Measurements from ENCODE around the gene ERMAP.
"Not testable (repeated sequence)": the region's sequence is repeated elsewhere in the genome, so short reads cannot be mapped to it uniquely, and the experiment has no call there.

Gene ERMAP

GRCh38 chr1:42806593-42806992 lies 10.3 kb upstream of the ERMAP start:
- TF ChIP-seq YY1 (IDR thresholded peaks at IDR 0.05; ENCODE audit: insufficient read depth, insufficient read length): no peak
- no peak for TF ChIP-seq ZNF274 (IDR thresholded peaks at IDR 0.05; ENCODE audit: low read depth, low read length)
- TF ChIP-seq SUZ12 (IDR thresholded peaks at IDR 0.05; ENCODE audit: extremely low read depth, insufficient read depth, insufficient read length): no peak
- Histone ChIP-seq H3K27me3 (ENCODE audit: insufficient read depth, insufficient read length) (no peaks in the 10 kb centered on the region), H3K36me3 (ENCODE audit: insufficient read depth, insufficient read length, low read length) (peaks cover 17% of the 10 kb centered on the region), H3K9me3 (ENCODE audit: insufficient read depth, low read length) (peaks cover 20% of the 10 kb centered on the region; the same call in 1 of the 2 replicates), H3K9ac (ENCODE audit: insufficient read length, low read depth) (no peak overlapping the region), H3K4me1 (ENCODE audit: insufficient read depth, insufficient read length) (no peaks in the 10 kb centered on the region), H3K4me3 (ENCODE audit: insufficient read length, low read depth) (no peak overlapping the region)
- DNase-seq (ENCODE audit: low read depth, low spot score): no peak

GRCh38 chr1:42807056-42807668 lies 9.8 kb upstream of the ERMAP start:
- Histone ChIP-seq H3K27me3 (ENCODE audit: insufficient read depth, insufficient read length) (no peaks in the 10 kb centered on the region), H3K9me3 (ENCODE audit: insufficient read depth, low read length) (peaks cover 20% of the 10 kb centered on the region; the same call in 1 of the 2 replicates), H3K4me3 (ENCODE audit: insufficient read length, low read depth) (no peak overlapping the region), H3K36me3 (ENCODE audit: insufficient read depth, insufficient read length, low read length) (peaks cover 18% of the 10 kb centered on the region), H3K9ac (ENCODE audit: insufficient read length, low read depth) (no peak overlapping the region), H3K4me1 (ENCODE audit: insufficient read depth, insufficient read length) (no peaks in the 10 kb centered on the region)
- TF ChIP-seq ZNF274 (IDR thresholded peaks at IDR 0.05; ENCODE audit: low read depth, low read length) (no peak), YY1 (IDR thresholded peaks at IDR 0.05; ENCODE audit: insufficient read depth, insufficient read length) (no peak), SUZ12 (IDR thresholded peaks at IDR 0.05; ENCODE audit: extremely low read depth, insufficient read depth, insufficient read length) (no peak)
- DNase-seq (ENCODE audit: low read depth, low spot score): no peak

GRCh38 chr1:42814815-42815214 lies 2.1 kb upstream of the ERMAP start:
- H3K4me1 ChIP-seq (ENCODE audit: insufficient read depth, insufficient read length); H3K9ac ChIP-seq (ENCODE audit: insufficient read length, low read depth); DNase-seq (ENCODE audit: low read depth, low spot score); H3K4me3 ChIP-seq (ENCODE audit: insufficient read length, low read depth); H3K27me3 ChIP-seq (ENCODE audit: insufficient read depth, insufficient read length); H3K9me3 ChIP-seq (ENCODE audit: insufficient read depth, low read length): not testable (repeated sequence)
- H3K36me3 ChIP-seq (ENCODE audit: insufficient read depth, insufficient read length, low read length): peaks cover 14% of the 10 kb centered on the region

DNA sequence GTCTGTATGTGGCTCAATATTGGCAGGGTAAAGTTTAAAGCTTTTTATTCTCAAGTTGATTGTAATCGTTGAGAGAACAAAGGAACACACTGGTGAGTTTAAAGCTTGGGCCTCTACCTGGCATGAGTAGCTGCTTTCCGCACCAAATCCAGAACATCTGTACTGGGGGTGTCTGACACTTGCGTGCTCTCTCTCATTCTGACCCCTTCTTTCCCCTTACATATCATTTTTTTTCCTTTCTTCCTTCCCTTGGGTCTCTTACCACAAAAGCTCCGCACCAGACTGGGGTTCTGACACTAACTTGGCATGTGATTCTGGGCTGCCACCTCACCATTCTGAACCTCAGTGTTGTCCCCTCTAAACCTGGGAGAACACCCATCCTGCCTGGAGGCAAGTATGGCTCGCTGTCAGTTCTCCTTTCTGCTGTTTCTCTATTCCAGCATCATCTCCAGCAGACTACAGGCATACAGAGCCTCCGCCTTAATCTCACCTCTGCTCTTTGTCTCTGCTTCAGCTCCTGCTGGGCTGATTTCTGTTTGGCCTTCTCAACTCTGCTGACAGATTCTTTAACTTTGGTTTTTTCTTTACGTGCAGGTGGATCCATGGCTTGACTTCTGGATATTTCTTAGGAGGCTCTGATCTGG lies 859 bp upstream of the ERMAP start:
- peaks cover 9% of the 10 kb centered on the region for H3K9me3 ChIP-seq (ENCODE audit: insufficient read depth, low read length)
- H3K4me3 ChIP-seq (ENCODE audit: insufficient read length, low read depth): peak overlapping the region; percentile 80
- no peaks in the 10 kb centered on the region for H3K27me3 ChIP-seq (ENCODE audit: insufficient read depth, insufficient read length)
- peaks cover 2% of the 10 kb centered on the region for H3K4me1 ChIP-seq (ENCODE audit: insufficient read depth, insufficient read length)
- peak; percentile 25 for DNase-seq (ENCODE audit: low read depth, low spot score)
- no peak for TF ChIP-seq YY1 (IDR thresholded peaks at IDR 0.05; ENCODE audit: insufficient read depth, insufficient read length)
- TF ChIP-seq SUZ12 (IDR thresholded peaks at IDR 0.05; ENCODE audit: extremely low read depth, insufficient read depth, insufficient read length): no peak
- TF ChIP-seq ZNF274 (IDR thresholded peaks at IDR 0.05; ENCODE audit: low read depth, low read length): no peak
- H3K36me3 ChIP-seq (ENCODE audit: insufficient read depth, insufficient read length, low read length): peaks cover 14% of the 10 kb centered on the region
- H3K9ac ChIP-seq (ENCODE audit: insufficient read length, low read depth): peak overlapping the region; percentile 85

GRCh38 chr1:42817440-42817767 lies 482 bp downstream of the ERMAP start:
- Histone ChIP-seq H3K4me1 (ENCODE audit: insufficient read depth, insufficient read length) (peaks cover 2% of the 10 kb centered on the region), H3K9me3 (ENCODE audit: insufficient read depth, low read length) (peaks cover 9% of the 10 kb centered on the region), H3K4me3 (ENCODE audit: insufficient read length, low read depth) (no peak overlapping the region), H3K36me3 (ENCODE audit: insufficient read depth, insufficient read length, low read length) (peaks cover 12% of the 10 kb centered on the region), H3K9ac (ENCODE audit: insufficient read length, low read depth) (no peak overlapping the region), H3K27me3 (ENCODE audit: insufficient read depth, insufficient read length) (no peaks in the 10 kb centered on the region)
- DNase-seq (ENCODE audit: low read depth, low spot score): no peak
- TF ChIP-seq SUZ12 (IDR thresholded peaks at IDR 0.05; ENCODE audit: extremely low read depth, insufficient read depth, insufficient read length) (no peak), ZNF274 (IDR thresholded peaks at IDR 0.05; ENCODE audit: low read depth, low read length) (no peak), YY1 (IDR thresholded peaks at IDR 0.05; ENCODE audit: insufficient read depth, insufficient read length) (no peak)

- Histone ChIP-seq H3K9ac (ENCODE audit: insufficient read length, low read depth) (no peak overlapping the region), H3K27me3 (ENCODE audit: insufficient read depth, insufficient read length) (no peaks in the 10 kb centered on the region), H3K36me3 (ENCODE audit: insufficient read depth, insufficient read length, low read length) (peaks cover 12% of the 10 kb centered on the region), H3K4me1 (ENCODE audit: insufficient read depth, insufficient read length) (peaks cover 2% of the 10 kb centered on the region), H3K4me3 (ENCODE audit: insufficient read length, low read depth) (no peak overlapping the region), H3K9me3 (ENCODE audit: insufficient read depth, low read length) (peaks cover 9% of the 10 kb centered on the region)
- DNase-seq (ENCODE audit: low read depth, low spot score): no peak
- no peak for TF ChIP-seq YY1 (IDR thresholded peaks at IDR 0.05; ENCODE audit: insufficient read depth, insufficient read length)
- TF ChIP-seq ZNF274 (IDR thresholded peaks at IDR 0.05; ENCODE audit: low read depth, low read length): no peak
- no peak for TF ChIP-seq SUZ12 (IDR thresholded peaks at IDR 0.05; ENCODE audit: extremely low read depth, insufficient read depth, insufficient read length)
These were observed 1.1 kb downstream of the ERMAP start for GRCh38 chr1:42817976-42818375.

DNA sequence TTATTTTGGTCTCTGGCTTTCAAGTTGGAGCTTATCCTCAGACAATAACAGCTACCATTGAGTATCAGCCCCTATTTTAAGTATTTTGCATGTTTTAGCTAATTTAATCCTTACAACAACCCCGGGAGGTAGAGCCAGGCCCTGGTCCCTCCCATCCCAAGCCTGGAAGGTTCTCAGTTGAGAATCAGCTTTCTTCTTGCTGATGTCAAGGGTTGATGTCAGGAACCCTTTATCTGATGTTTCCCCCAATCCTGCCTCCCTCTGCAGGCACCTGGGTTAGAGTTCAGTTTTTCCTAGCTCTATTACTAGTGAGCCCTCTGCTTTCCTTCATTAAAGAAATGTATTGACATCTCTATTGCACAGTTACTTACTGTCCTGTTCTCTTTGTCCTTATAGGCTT lies 3.9 kb downstream of the ERMAP start:
- H3K4me1 ChIP-seq (ENCODE audit: insufficient read depth, insufficient read length): no peaks in the 10 kb centered on the region
- TF ChIP-seq ZNF274 (IDR thresholded peaks at IDR 0.05; ENCODE audit: low read depth, low read length) (no peak), YY1 (IDR thresholded peaks at IDR 0.05; ENCODE audit: insufficient read depth, insufficient read length) (no peak), SUZ12 (IDR thresholded peaks at IDR 0.05; ENCODE audit: extremely low read depth, insufficient read depth, insufficient read length) (no peak)
- no peaks in the 10 kb centered on the region for H3K9me3 ChIP-seq (ENCODE audit: insufficient read depth, low read length)
- no peaks in the 10 kb centered on the region for H3K27me3 ChIP-seq (ENCODE audit: insufficient read depth, insufficient read length)
- H3K4me3 ChIP-seq (ENCODE audit: insufficient read length, low read depth): no peak overlapping the region
- H3K36me3 ChIP-seq (ENCODE audit: insufficient read depth, insufficient read length, low read length): peaks cover 3% of the 10 kb centered on the region
- no peak for DNase-seq (ENCODE audit: low read depth, low spot score)
- H3K9ac ChIP-seq (ENCODE audit: insufficient read length, low read depth): no peak overlapping the region

Measured in NT2/D1 (cell line).